Measurements from ENCODE around the gene UTS2B. TPM values are rescaled to one million over a fixed set of nuclear protein-coding genes. Genes with fewer than 3 reads are reported as not detected.

Gene UTS2B
- total and polyA plus RNA-seq, 11 donors: 0.17 to 1.1 (median 0.43) TPM; not detected in 8

GRCh38 chr3:191262650-191263049, 67.7 kb downstream of the UTS2B start:
- 67 to 91% (median 83%) methylated on average over 1 of the region's 1 CpG for WGBS, 4 donors
- Histone ChIP-seq H3K4me3 (peak overlapping the region in 1 of 12 donors; percentile 45), H3K27me3 (no peaks in the 10 kb centered on the region), H3K36me3 (no peaks in the 10 kb centered on the region), H3K9me3 (no peaks in the 10 kb centered on the region), H3K27ac (no peak overlapping the region), H3K4me1 (peaks cover 0 to 32% (median 0%) of the 10 kb centered on the region in 12 donors)
- intact Hi-C loops (cut with DNase I): loop anchor here in 1 of 10 donors (10.0 kb wide), 1 partner anchor 122 kb away; no protein-coding TSS in a partner anchor
- DNase-seq: no peak
- TF ChIP-seq CTCF (IDR thresholded peaks at IDR 0.05) (no peak), POLR2A (IDR thresholded peaks at IDR 0.05) (no peak)
- ATAC-seq: no peak

- H3K4me1 ChIP-seq: peaks cover 0 to 32% (median 0%) of the 10 kb centered on the region in 12 donors
- ATAC-seq: no peak
- no peak for DNase-seq
- TF ChIP-seq CTCF (IDR thresholded peaks at IDR 0.05) (no peak), POLR2A (IDR thresholded peaks at IDR 0.05) (no peak)
- no peaks in the 10 kb centered on the region for H3K27me3 ChIP-seq
- no peaks in the 10 kb centered on the region for H3K9me3 ChIP-seq
- H3K4me3 ChIP-seq: no peak overlapping the region
- no peaks in the 10 kb centered on the region for H3K36me3 ChIP-seq
- H3K27ac ChIP-seq: no peak overlapping the region
- intact Hi-C loops (cut with DNase I): loop anchor here in 1 of 10 donors (10.0 kb wide), 1 partner anchor 124 kb away; no protein-coding TSS in a partner anchor
Observed at GRCh38 chr3:191261304-191261638, 69.1 kb downstream of the UTS2B start.

GRCh38 chr3:191260431-191261303, 69.7 kb downstream of the UTS2B start:
- DNase-seq (no peak), ATAC-seq (no peak)
- Histone ChIP-seq H3K27ac (no peak overlapping the region), H3K27me3 (no peaks in the 10 kb centered on the region), H3K9me3 (no peaks in the 10 kb centered on the region), H3K4me1 (peaks cover 0 to 32% (median 0%) of the 10 kb centered on the region in 12 donors), H3K4me3 (no peak overlapping the region), H3K36me3 (no peaks in the 10 kb centered on the region)
- intact Hi-C loops (cut with DNase I): loop anchor here in 1 of 10 donors (10.0 kb wide), 1 partner anchor 124 kb away; no protein-coding TSS in a partner anchor
- TF ChIP-seq CTCF (IDR thresholded peaks at IDR 0.05): no peak
- no peak for TF ChIP-seq POLR2A (IDR thresholded peaks at IDR 0.05)
- WGBS, 4 donors: 86 to 89% (median 89%) methylated on average over 11 of the region's 11 CpGs

- Histone ChIP-seq H3K27me3 (no peaks in the 10 kb centered on the region), H3K9me3 (no peaks in the 10 kb centered on the region), H3K4me3 (no peak overlapping the region), H3K27ac (peak overlapping the region in 1 of 12 donors; percentile 61), H3K36me3 (no peaks in the 10 kb centered on the region), H3K4me1 (peaks cover 0 to 31% (median under 1%) of the 10 kb centered on the region in 12 donors)
- DNase-seq: no peak
- ATAC-seq: no peak
- WGBS, 4 donors: 1 to 96% (median 89%) methylated on average over 1 of the region's 1 CpG
- TF ChIP-seq CTCF (IDR thresholded peaks at IDR 0.05): no peak
- TF ChIP-seq POLR2A (IDR thresholded peaks at IDR 0.05): no peak
- intact Hi-C loops (cut with DNase I): loop anchor here in 3 of 10 donors (5.0 to 10.0 kb wide), 3 partner anchors 65 to 135 kb away; partner anchors contain the start of gene CCDC50 (in 2 of the 3)
Observed at GRCh38 chr3:191259486-191259885, 70.8 kb downstream of the UTS2B start.
